Osteocyte (in vitro differentiated cells): Measurements from ENCODE around the gene NRF1. TPM values are rescaled to one million over a fixed set of nuclear protein-coding genes. Genes with fewer than 3 reads are reported as not detected.

ENCODE experiments used
- DNase-seq: peaks from one replicate; pipeline ENCODE4 v3.0.0; 2021; ENCODE audit warnings: mixed read lengths; ENCODE audit not compliant: unreplicated experiment; ENCODE audit errors: extremely low spot score
- H3K27ac Mint-ChIP-seq: one replicate; pipeline ENCODE4 v1.8.0; 2021; ENCODE audit warnings: mild to moderate bottlenecking, mixed read lengths; ENCODE audit not compliant: unreplicated experiment
- H3K27me3 Mint-ChIP-seq: one replicate; pipeline ENCODE4 v1.8.0; 2021; ENCODE audit warnings: mixed read lengths; ENCODE audit not compliant: unreplicated experiment
- H3K36me3 Mint-ChIP-seq: one replicate; pipeline ENCODE4 v1.8.0; 2021; ENCODE audit warnings: mixed read lengths; ENCODE audit not compliant: unreplicated experiment
- H3K4me1 Mint-ChIP-seq: one replicate; pipeline ENCODE4 v1.8.0; 2021; ENCODE audit warnings: mixed read lengths; ENCODE audit not compliant: unreplicated experiment
- H3K4me3 Mint-ChIP-seq: one replicate; pipeline ENCODE4 v1.8.0; 2021; ENCODE audit warnings: mild to moderate bottlenecking, moderate library complexity, mixed read lengths; ENCODE audit not compliant: unreplicated experiment
- H3K9me3 Mint-ChIP-seq: one replicate; pipeline ENCODE4 v1.8.0; 2021; ENCODE audit warnings: mixed read lengths; ENCODE audit not compliant: unreplicated experiment
- total RNA-seq: library from RNA; stranded (reverse); gene quantifications from 2 replicates; pipeline ENCODE4 v1.2.1, GENCODE V29; 2021
- TF ChIP-seq, protein P1 (sequence below): fragments of 200-600 bp; sonication (generic); IDR thresholded peaks from 2 replicates; pipeline ENCODE4 v1.5.0; 2021; ENCODE audit warnings: antibody characterized with exemption, mild to moderate bottlenecking, moderate library complexity

The NRF1 gene
- total RNA-seq, 1 donor from 2014 or later, result 20.7 TPM

DNA sequence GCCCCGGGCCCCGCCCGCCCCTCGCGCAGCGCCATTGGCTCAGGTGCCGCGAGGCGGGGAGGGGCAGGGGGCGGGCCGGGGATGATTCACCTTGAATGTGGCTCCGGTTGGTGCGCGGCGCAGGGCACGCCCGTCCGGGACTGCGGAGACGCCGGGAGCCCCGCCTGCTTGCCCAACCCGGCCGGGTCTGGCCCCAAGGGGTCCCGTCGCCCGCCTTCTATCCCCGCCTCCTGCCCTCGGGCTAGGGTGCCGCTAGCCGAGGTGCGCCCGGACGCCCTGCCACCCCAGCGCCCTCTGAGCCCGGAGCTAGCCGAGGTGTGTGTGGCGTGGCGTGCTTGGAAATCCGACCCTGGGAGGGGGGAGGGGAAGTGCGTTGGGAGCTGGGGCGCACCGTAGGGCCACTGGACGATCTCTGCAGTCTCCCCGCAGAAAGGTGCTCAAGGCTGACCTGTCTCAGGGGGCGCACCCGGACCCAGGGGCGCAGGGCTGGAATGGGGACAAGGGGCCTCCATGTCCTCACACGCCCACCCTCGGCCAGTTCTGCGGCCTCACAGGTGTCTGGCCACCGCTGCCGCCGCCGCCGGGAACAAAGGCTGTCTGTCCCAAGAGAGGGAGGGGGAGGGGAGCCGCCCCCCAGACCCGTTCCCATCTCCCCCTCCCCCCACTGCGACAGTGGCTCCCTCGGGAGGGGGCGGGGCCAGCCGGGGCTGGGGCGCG is 168.9 kb downstream of the NRF1 start:
- Mint-ChIP-seq H3K27me3 (peaks cover 61% of the 10 kb centered on the region), H3K27ac (no peak overlapping the region), H3K4me3 (peak overlapping the region; percentile 38)

DNA sequence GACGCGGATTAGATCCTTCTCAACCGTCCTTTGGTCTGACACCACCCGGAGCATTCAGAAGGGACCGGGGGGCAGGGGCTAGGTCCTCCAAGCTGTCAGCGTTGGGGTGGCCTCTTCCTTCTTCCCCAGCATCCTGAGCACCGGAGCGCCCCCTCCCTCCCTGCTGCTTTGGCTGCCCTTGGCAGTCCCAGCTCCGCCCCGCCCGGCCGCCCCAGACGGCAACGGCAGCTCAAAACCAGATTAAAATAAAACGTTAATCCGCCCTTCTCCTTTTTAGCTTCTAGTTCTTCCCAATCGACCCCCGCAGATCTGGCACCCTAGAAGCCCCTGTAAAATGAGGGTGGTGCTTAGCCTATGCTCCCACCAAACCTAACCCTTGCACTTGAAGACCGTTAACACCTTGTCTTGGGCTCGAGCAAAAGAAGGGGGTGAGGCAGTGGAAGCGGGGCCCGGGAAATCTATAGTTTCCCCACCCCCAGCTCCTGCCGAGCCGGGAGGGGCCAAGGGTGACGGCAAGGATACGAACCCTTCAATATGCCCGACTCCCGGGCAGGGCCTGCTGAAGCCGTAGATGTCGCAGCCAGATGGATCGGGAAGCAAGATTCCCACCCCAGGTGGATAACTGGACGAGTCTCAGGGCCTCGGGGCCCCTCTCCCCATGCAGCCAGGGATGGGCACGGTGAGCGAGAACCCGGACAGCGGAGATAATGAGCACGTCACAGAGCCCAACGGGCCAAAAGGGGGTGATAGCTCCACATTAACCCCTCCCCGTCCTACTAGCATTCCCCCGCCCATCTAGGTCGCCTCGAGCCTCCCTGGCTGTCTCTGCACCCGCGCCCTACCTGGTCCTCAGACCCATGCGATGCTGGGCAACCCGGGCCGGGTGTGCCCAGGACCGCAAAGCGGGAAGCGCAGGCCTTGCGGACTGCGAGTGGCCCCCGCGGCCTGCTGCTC is 169.7 kb downstream of the NRF1 start:
- no peaks in the 10 kb centered on the region for H3K9me3 Mint-ChIP-seq
- H3K36me3 Mint-ChIP-seq, result no peaks in the 10 kb centered on the region
- no peak overlapping the region for H3K27ac Mint-ChIP-seq
- peak overlapping the region; percentile 40 for H3K4me3 Mint-ChIP-seq
- peaks cover 67% of the 10 kb centered on the region for H3K27me3 Mint-ChIP-seq
- no peak for DNase-seq
- peaks cover 34% of the 10 kb centered on the region for H3K4me1 Mint-ChIP-seq
- TF ChIP-seq, protein P1, sequence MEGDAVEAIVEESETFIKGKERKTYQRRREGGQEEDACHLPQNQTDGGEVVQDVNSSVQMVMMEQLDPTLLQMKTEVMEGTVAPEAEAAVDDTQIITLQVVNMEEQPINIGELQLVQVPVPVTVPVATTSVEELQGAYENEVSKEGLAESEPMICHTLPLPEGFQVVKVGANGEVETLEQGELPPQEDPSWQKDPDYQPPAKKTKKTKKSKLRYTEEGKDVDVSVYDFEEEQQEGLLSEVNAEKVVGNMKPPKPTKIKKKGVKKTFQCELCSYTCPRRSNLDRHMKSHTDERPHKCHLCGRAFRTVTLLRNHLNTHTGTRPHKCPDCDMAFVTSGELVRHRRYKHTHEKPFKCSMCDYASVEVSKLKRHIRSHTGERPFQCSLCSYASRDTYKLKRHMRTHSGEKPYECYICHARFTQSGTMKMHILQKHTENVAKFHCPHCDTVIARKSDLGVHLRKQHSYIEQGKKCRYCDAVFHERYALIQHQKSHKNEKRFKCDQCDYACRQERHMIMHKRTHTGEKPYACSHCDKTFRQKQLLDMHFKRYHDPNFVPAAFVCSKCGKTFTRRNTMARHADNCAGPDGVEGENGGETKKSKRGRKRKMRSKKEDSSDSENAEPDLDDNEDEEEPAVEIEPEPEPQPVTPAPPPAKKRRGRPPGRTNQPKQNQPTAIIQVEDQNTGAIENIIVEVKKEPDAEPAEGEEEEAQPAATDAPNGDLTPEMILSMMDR, result no peak

More for the DNA sequence above, 168.9 kb downstream of the NRF1 start:
- H3K9me3 Mint-ChIP-seq, result no peaks in the 10 kb centered on the region
- DNase-seq, result no peak
- H3K36me3 Mint-ChIP-seq, result no peaks in the 10 kb centered on the region
- TF ChIP-seq, protein P1, result no peak
- H3K4me1 Mint-ChIP-seq, result peaks cover 28% of the 10 kb centered on the region

DNA sequence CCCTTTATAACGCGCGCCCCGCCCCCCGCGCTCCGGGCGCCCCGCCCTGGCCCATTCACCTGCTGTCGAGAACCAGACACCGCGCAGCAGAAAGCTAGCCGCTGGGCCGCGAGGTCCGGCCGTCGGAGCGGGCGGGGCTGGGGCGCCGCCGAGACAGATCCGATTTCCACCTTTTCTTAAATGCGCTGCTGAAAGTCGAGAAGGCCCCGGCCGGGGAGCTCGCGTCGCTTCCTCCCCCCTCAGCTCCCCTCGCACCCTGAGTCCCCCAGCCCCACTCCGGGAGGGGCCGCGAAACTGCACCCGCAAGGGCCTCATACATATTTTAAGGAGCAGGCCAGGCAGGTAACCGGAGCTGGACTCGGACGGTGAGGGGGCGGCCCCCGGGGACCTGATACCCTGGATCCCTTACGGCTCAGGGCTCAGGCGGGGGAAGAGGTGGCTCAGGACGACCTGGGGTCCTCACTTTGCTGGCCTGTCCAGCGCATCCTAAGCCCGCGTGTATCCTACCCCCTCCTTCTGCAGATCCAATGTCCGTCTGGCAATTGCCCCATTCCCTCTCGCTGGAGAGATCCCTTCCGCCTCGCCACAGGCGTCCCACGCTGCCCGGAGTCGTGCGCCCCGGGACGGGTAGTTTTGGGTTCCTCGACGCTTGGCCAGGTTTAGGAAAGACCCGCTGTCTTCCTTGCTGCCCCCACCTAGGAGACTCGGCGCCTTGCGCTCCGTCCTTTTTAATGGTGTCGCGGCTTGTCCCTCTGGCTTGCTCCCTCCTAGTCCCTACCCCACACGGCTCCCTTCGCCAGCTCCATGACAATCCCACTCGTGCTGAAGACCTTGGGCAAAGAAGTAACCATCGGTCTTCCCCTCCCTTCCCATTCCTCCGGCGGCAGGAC is 170.7 kb downstream of the NRF1 start:
- no peak overlapping the region for H3K27ac Mint-ChIP-seq

DNA sequence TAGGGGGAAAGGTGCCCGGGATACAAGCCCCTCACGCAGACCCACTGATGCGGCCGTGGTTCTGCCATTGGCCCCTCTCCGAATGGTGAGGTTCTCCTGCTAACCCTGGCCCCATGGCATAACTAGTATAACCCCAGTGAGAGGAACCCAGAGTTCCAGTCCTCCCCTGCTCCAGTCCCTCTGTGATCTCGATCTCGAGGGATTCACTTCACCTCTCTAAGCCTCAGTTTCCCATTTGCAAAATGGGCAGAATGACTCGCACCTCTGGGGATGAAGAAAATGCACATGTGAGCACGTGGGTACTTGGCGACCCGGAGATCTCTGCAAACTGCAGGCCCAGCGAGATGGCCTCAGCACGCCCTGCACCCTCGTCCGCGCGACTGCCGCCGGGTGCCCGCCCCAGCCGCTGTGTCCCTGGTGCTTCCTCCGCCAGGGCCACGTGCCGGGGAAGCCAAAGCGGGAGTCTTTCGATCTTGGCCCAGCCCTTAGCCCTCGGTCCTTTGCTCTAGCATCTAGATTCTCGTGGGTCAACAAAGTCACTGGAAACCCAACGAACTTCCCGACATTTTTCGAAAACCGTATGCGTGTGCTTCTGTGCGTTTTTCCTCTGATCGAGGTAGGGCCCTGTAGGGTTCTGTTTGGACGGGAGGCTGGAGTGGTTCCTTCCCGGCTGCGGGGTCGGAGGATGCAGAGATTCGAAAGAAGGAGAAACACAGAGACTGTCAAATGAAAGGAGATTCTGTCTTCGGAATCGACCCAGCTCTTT is 171.5 kb downstream of the NRF1 start:
- Mint-ChIP-seq H3K27ac (no peak overlapping the region), H3K9me3 (no peaks in the 10 kb centered on the region)
- no peak for DNase-seq

More for the DNA sequence above, 170.7 kb downstream of the NRF1 start:
- peaks cover 73% of the 10 kb centered on the region for H3K27me3 Mint-ChIP-seq
- DNase-seq, result no peak
- no peaks in the 10 kb centered on the region for H3K36me3 Mint-ChIP-seq
- peak overlapping the region; percentile 7 for H3K4me3 Mint-ChIP-seq
- TF ChIP-seq, protein P1, result no peak
- peaks cover 34% of the 10 kb centered on the region for H3K4me1 Mint-ChIP-seq
- H3K9me3 Mint-ChIP-seq, result no peaks in the 10 kb centered on the region

More for the DNA sequence above, 171.5 kb downstream of the NRF1 start:
- Mint-ChIP-seq H3K4me3 (peak overlapping the region; percentile 40), H3K36me3 (no peaks in the 10 kb centered on the region), H3K27me3 (peaks cover 72% of the 10 kb centered on the region), H3K4me1 (peaks cover 34% of the 10 kb centered on the region)
- TF ChIP-seq, protein P1, result no peak
